HL-60/S4 (cell line): ENCODE results near the gene CLDN34.

Source experiments
- in situ Hi-C: fragments of 300-500 bp; cut with MboI; formaldehyde crosslinking; loops from 2 replicates; pipeline ENCODE4 v1.14.3; 2022; ENCODE audit warnings: low sequenced_read_pairs

Gene CLDN34

DNA sequence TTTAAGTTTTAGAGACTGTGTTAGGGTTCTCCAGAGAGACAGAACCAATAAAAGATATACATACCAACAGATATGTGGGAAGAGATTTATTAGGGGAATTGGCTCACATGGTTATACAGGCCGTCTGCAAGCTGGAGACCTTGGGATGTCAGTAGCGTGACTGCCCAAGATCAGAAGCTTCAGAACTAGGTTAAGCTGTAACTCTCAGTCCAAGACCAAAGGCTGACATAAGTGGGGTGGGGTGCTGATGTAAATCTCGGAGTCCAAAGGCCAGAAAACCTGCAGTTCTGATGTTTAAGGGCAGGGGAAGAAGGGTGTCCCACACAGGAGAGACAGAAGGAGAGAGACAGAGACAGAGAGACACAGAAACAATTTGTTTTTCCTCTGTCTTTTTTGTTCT is 10.5 kb downstream of the CLDN34 start:
- in situ Hi-C loops, result loop anchor here (25.0 kb wide), 1 partner anchor 90 kb away; no protein-coding TSS in a partner anchor

DNA sequence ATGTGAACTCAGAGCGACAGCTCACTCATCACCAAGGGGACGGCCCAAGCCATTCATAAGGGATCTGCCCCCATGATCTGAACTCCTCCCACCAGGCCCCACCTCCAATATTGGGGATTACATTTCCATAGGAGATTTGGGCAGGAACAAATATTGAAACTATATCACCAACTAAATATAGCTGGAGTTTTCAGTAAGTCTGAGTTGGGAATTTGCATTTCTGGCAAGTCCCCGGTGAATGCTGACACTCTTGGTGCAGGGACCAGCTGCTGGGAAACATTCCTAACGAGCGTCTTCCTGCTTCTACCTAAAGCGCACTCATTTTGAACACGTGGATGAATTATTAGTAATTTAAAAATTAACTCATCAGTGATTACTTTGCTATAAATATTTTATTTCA is 13.2 kb downstream of the CLDN34 start:
- in situ Hi-C loops, result loop anchor here (25.0 kb wide), 1 partner anchor 93 kb away; no protein-coding TSS in a partner anchor

DNA sequence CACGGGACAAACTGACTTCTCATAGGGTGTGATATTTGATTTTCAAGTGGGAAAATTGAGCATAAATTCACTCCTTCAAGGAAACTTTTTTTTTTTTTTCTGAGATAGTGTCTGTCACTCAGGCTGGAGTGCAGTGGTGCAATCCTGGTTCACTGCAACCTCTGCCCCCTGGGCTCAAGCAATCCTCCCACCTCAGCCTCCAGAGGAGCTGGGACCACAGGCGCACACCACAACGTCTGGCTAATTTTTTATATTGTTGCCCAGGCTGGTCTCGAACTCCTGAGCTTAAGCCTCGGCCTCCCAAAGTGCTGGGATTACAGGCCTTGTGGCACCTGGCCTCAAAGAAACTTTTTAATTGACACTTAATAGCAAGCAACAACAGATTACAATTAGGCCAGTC is 13.8 kb downstream of the CLDN34 start:
- in situ Hi-C loops, result loop anchor here (25.0 kb wide), 1 partner anchor 94 kb away; no protein-coding TSS in a partner anchor

DNA sequence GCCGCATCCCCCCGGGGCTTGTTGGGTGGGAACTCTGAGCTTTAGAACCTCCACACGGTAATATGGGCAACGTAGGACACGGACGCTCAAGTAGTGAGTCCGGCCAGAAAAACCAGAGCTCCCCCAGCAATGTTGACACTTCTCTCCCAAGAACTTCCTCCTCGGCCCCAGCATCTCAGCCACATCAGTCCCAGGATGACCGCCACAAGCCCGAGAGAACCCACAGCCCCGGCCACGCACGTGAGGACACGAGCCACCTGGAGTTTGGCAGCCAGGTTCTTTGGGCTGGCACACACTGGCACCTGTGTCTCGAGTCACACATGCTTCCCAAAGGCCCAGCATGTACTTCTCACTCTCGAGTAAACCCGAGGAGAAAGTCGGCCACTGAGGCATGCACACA is 16.3 kb downstream of the CLDN34 start:
- in situ Hi-C loops, result loop anchor here (25.0 kb wide), 1 partner anchor 96 kb away; no protein-coding TSS in a partner anchor

- in situ Hi-C loops, result loop anchor here (25.0 kb wide), 1 partner anchor 97 kb away; no protein-coding TSS in a partner anchor
Observed at GRCh38 chrX:9983846-9984245, 16.7 kb downstream of the CLDN34 start.

DNA sequence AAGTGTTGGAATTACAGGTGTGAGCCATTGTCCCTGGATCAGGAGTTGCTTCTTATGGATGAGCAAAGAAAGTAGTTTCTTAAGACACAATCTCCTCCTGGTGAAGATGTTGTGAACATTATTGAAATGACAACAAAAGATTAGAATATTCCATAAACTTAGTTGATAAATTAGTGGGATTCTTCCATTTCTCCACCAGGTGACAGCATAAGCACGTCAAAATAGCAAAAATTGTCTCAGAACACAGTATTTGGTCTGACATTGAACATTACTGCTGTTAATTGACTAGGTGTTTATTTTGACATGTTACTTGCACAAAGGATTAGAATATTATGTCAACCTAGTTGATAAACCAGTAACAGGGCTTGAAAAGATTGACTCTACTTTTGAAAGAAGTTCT is 21.6 kb downstream of the CLDN34 start:
- in situ Hi-C loops, result loop anchor here (25.0 kb wide), 1 partner anchor 101 kb away; no protein-coding TSS in a partner anchor

- in situ Hi-C loops, result loop anchor here (25.0 kb wide), 1 partner anchor 105 kb away; no protein-coding TSS in a partner anchor
Observed at GRCh38 chrX:9992061-9992460, 24.9 kb downstream of the CLDN34 start.

DNA sequence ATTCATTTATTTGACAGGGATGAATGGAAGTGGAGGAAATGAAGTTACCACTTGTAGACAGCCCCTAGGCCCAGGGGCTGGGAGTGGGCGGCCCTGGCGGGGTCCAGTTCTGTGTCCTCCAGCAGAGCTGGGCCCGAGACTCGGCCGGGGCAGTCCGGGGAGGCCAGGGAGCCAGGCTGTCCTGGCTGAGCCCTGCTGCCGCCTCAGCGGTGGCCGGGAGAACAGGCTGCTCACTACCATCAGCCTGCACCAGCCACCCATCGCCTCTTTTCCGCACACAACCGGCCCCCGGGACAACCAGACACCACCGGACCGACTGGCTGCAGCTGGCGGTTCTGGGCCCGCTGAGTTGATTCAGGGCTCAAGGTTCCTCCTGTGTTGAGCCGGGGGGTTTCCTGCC is 25.6 kb downstream of the CLDN34 start:
- in situ Hi-C loops, result loop anchor here (25.0 kb wide), 1 partner anchor 105 kb away; no protein-coding TSS in a partner anchor

DNA sequence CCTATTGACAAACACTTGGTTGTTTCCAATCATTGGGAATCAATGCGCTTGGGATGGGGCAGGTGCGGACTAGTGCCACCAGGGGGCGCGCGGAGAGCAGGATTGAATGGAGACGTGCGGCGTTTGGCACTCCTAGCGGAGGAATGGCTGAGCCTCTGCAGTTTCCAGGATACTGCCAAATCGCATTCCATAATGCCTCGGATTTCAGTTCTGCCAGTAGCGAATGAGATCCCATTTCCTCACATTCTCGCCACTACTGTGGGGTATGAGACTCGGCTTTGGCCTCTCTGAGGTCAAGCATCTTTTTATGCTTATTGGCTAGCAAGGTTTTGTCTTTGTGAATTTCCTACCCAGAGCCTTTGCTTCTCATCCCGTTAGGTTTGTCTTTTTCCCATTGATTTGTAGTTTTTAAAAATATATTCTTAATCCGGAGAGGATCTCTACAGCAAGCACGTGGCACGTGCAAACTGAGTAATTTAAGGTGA is 28.7 kb downstream of the CLDN34 start:
- in situ Hi-C loops, result loop anchor here (25.0 kb wide), 1 partner anchor 109 kb away; no protein-coding TSS in a partner anchor

- in situ Hi-C loops, result loop anchor here (25.0 kb wide), 1 partner anchor 110 kb away; no protein-coding TSS in a partner anchor
Observed at GRCh38 chrX:9997041-9997440, 29.9 kb downstream of the CLDN34 start.

DNA sequence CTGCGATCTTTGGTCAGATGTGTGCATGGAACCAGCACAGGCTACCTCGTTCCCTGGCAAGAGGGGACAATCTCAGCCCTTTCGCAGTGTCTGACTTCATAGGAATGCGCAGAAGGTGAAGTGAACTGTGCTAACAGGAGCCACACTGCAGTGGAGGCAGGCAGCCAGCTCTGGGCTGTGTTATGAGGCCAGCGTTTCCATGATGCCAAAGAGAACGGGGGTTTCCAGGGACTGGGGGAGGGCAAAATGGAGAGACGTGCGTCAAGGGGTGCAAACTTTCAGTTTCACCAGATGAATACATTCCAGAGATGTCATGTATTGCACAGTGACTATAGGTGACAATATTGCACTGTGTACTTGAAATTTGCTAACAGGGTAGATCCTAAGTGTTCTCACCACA is 30.4 kb downstream of the CLDN34 start:
- in situ Hi-C loops, result loop anchor here (25.0 kb wide), 1 partner anchor 110 kb away; no protein-coding TSS in a partner anchor

GRCh38 chrX:10001496-10001895 is 34.3 kb downstream of the CLDN34 start:
- in situ Hi-C loops, result loop anchor here (10.0 kb wide), 1 partner anchor 113 kb away; no protein-coding TSS in a partner anchor

GRCh38 chrX:10004832-10005475 is 37.8 kb downstream of the CLDN34 start:
- in situ Hi-C loops, result loop anchor here (10.0 kb wide), 1 partner anchor 110 kb away; no protein-coding TSS in a partner anchor

GRCh38 chrX:10006086-10006485 is 38.9 kb downstream of the CLDN34 start:
- in situ Hi-C loops, result loop anchor here (10.0 kb wide), 1 partner anchor 109 kb away; no protein-coding TSS in a partner anchor

DNA sequence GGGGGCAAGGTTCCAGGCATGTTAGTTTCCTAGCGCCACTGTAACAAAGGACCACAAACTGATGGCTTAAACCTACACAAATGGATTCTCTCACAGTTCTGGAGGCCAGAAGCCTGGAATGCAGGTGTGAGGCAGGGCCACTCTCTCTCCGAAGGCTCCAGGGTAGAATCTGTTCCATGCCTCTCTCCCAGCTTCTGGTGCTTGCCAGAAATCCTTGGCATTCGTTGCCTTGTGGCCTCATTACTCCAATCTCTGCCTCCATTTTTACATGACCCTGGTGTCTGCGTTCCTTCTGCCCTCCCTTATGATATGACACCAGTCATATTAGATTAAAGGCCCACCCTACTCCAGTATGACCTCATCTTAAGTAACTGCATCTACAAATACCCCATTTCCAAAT is 39.6 kb downstream of the CLDN34 start:
- in situ Hi-C loops, result loop anchor here (10.0 kb wide), 1 partner anchor 108 kb away; no protein-coding TSS in a partner anchor

DNA sequence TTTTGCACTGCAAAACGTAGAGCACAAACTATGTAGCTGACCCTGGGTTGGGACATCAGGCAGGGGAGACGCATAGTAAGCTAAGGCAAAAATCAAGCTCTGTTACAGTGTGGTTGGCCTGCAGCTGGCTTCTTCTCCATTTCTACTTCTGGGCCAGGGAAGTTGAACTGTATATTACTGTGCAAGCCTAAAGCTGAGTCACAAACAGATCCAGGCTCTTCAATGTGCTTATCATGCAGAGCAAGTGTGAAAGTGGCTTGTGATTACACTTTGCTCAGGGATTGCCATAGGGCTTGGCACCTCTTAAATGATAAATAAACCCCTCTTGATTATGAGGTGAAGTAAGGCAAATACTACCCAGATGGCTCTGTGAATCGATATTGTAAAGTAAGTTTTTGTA is 40.5 kb downstream of the CLDN34 start:
- in situ Hi-C loops, result loop anchor here (10.0 kb wide), 1 partner anchor 107 kb away; no protein-coding TSS in a partner anchor

GRCh38 chrX:10008483-10009056 is 41.4 kb downstream of the CLDN34 start:
- in situ Hi-C loops, result loop anchor here (10.0 kb wide), 1 partner anchor 106 kb away; no protein-coding TSS in a partner anchor

DNA sequence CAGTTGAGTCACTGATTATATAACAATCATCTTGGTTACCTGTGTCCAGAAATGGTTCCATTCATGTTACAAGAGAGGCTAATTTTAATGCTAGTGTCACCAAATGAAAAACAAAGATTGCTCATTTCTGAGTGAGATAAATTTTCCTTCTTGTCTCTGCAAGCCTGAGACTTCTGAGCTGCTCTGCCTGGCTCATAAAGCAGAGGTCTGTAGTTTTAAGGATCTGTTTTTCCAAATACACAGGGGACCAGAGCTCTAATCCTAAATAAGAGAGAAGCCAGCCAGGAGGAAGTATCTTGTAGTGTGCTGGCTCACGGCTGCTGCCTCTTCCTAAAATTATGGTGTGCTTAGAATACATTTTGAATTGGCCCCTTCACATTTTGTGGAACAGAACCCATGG is 42.6 kb downstream of the CLDN34 start:
- in situ Hi-C loops, result loop anchor here (10.0 kb wide), 1 partner anchor 105 kb away; no protein-coding TSS in a partner anchor

DNA sequence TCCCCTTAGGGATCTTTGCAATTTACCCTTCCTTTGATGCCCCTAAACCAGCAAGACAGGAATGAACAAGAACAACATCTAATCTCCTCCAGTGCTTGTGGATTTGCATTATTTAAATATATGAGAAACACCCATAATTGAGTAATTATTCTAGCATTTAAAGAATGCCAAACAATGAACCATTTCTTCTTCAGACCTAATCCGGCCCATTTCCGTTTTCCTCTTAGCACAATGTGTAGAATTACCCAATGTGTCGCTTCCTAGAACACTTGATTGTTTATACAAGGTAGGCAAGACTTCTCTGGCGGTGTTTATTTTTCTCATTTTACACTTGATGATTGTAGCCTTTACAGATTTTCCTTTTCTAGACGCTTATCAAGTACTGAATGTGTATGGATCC is 43.5 kb downstream of the CLDN34 start:
- in situ Hi-C loops, result no loop called here

- in situ Hi-C loops, result no loop called here
Observed at GRCh38 chrX:10011261-10011931, 44.2 kb downstream of the CLDN34 start.

- in situ Hi-C loops, result no loop called here
Observed at GRCh38 chrX:10011991-10012390, 44.8 kb downstream of the CLDN34 start.
